Spleen (tissue), 11 donors: ENCODE measurements around the gene ADAMTS3. TPM values are rescaled to one million over a fixed set of nuclear protein-coding genes. Genes with fewer than 3 reads are reported as not detected.

Experiments
- DNase-seq: peaks from one replicate; pipeline ENCODE4 v3.0.0-alpha.2; 2020
- H3K27ac ChIP-seq, 8 donors: fragments of 200-600 bp; sonication (generic) in 7 of 8; 1 replicate in 4 of 8; 2 replicates in 4 of 8; pipeline versions ENCODE4 v1.5.0 to v1.8.0; 2016 to 2021; ENCODE audit warnings: inconsistent platforms in 4 of 8, mild to moderate bottlenecking in 4 of 8, moderate library complexity in 1 of 8
- H3K27me3 ChIP-seq, 7 donors: fragments of 200-600 bp; sonication (generic) in 6 of 7; replicated peaks in 1 of 7; 1 replicate in 4 of 7; 2 replicates in 3 of 7; pipeline versions ENCODE4 v1.5.0 to v1.8.0; 2016 to 2021; ENCODE audit warnings: inconsistent platforms in 3 of 7, mild to moderate bottlenecking in 1 of 7
- H3K36me3 ChIP-seq, 6 donors: fragments of 200-600 bp; sonication (generic) in 5 of 6; 1 replicate in 4 of 6; 2 replicates in 2 of 6; pipeline versions ENCODE4 v1.5.0 to v1.8.0; 2016 to 2021; ENCODE audit warnings: inconsistent platforms in 2 of 6
- H3K4me1 ChIP-seq, 6 donors: fragments of 200-600 bp; sonication (generic) in 5 of 6; 1 replicate in 3 of 6; 2 replicates in 3 of 6; pipeline versions ENCODE4 v1.5.0 to v1.8.0; 2016 to 2021; ENCODE audit warnings: inconsistent platforms in 3 of 6
- H3K4me3 ChIP-seq, 8 donors: fragments of 200-600 bp; sonication (generic) in 7 of 8; 1 replicate in 4 of 8; 2 replicates in 4 of 8; pipeline versions ENCODE4 v1.5.0 to v1.8.0; 2016 to 2021; ENCODE audit warnings: inconsistent platforms in 4 of 8, mild to moderate bottlenecking in 4 of 8, moderate library complexity in 2 of 8
- H3K9me3 ChIP-seq, 8 donors: fragments of 200-600 bp; sonication (generic) in 7 of 8; 1 replicate in 4 of 8; 2 replicates in 4 of 8; pipeline versions ENCODE4 v1.5.0 to v1.8.0; 2016 to 2021; ENCODE audit warnings: inconsistent platforms in 4 of 8
- CTCF ChIP-seq, 11 experiments: fragments of 200-600 bp in 7 of 11; fragments of 450-650 bp in 4 of 11; sonication (generic) in 4 of 11; IDR thresholded peaks in 8 of 11; conservative IDR thresholded peaks in 3 of 11; 1 replicate in 7 of 11; 2 replicates in 4 of 11; pipeline versions ENCODE4 v1.4.0 to v1.8.0; 2016 to 2021; ENCODE audit warnings: antibody characterized with exemption in 11 of 11, inconsistent platforms in 4 of 11, mild to moderate bottlenecking in 1 of 11
- POLR2A ChIP-seq, 3 donors: fragments of 450-650 bp; IDR thresholded peaks; one replicate each; pipeline ENCODE4 v1.5.1; 2017; ENCODE audit warnings: antibody characterized with exemption in 3 of 3, mild to moderate bottlenecking in 1 of 3
- POLR2AphosphoS5 ChIP-seq, 3 donors: sonication (generic); formaldehyde crosslinking; IDR thresholded peaks; one replicate each; pipeline ENCODE4 v1.5.1; 2017; ENCODE audit warnings: antibody characterized with exemption in 3 of 3
- WGBS, 5 donors: extraction: QIAGEN DNeasy Blood & Tissue Kit in 3 of 5; methylation state at CpG; one replicate each; pipeline versions ENCODE4 v1.1.5 to v1.1.7; 2013 to 2018; 5-methylcytosine and 5-hydroxymethylcytosine counted together
- intact Hi-C: fragments of 100-400 bp; cut with DNase I; formaldehyde crosslinking; loops from one replicate; pipeline ENCODE4 v1.15.0; 2023; ENCODE audit warnings: low total_unique reads
- polyA plus RNA-seq, 3 donors: library from polyadenylated mRNA; stranded (reverse); fragments of 200-250 nt; gene quantifications; one replicate each; pipeline ENCODE4 v1.2.1, GENCODE V29; 2013
- total RNA-seq, 7 donors: library from RNA; depleted of rRNA in 3 of 7; stranded (reverse); fragments of >200 nt in 3 of 7; fragmentation: NEBNext Ultra II Directional in 4 of 7; extraction: Animal tissue kit (Norgen Biotek cat#: 25700) in 4 of 7; gene quantifications; one replicate each; pipeline versions ENCODE4 v1.1.0 to v1.2.1, GENCODE V29; 2016 to 2021
- donor health status: healthy with polysubstance abuse.
- donor health status: DM: no; HTN: no; CAD: no; lungs with moderate emphysema.
- donor health status: DM: no; HTN: no; CAD: no.
- donor health status: Bipolar disorder and iron deficiency.
- donor health status: healthy.
- donor health status: DM: no; HTN: no; CAD: no.
- donor health status: DM: yes; HTN: yes; CAD: no.

Gene ADAMTS3
- total and polyA plus RNA-seq, 10 donors: 0.15 to 2.6 (median 0.66) TPM

DNA sequence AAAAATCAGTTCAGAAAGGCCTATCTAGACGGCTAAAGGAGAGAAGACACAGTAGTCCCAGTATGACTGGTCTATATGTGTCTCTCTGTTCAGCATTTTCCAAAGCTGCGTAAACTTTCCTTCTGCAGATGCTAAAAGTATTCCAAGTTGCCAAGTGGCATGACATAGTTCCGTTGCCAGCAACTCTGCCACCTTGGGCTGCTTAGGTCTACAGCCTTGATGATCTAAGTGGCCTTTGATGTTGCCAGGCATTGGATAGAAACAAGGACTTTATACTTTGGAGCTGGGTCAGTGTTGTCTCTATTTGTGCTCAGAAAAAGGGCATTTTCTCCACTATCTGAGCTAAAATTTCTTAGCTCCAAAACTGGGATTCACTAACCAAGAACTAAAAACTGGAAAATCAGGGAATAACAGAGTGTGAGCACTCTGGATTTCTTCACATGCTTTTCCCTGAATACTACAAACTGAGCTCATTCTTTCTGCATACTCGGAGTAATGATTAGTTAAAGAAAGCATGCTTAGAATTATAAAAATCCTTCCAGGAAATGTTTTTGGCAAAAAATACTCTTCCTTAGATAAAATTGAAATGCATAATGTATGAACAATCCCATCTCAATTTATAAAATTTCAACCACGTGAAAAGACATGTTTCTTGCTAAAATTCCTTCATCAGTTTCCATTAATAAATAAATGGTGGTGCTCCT lies 191.4 kb downstream of the ADAMTS3 start:
- Histone ChIP-seq H3K4me3 (no peak overlapping the region), H3K27me3 (no peaks in the 10 kb centered on the region), H3K4me1 (no peaks in the 10 kb centered on the region), H3K9me3 (no peaks in the 10 kb centered on the region), H3K36me3 (no peaks in the 10 kb centered on the region), H3K27ac (no peak overlapping the region)
- 75 to 83% (median 79%) methylated on average over 5 of the region's 5 CpGs for WGBS, 5 donors
- DNase-seq: no peak
- intact Hi-C loops: no loop called here
- TF ChIP-seq CTCF (IDR thresholded peaks at IDR 0.05 in 8 of 11, conservative IDR thresholded peaks at IDR 0.05 in 3 of 11): no peak
- TF ChIP-seq POLR2A (IDR thresholded peaks at IDR 0.05): no peak
- no peak for TF ChIP-seq POLR2AphosphoS5 (IDR thresholded peaks at IDR 0.05)

- Histone ChIP-seq H3K27me3 (no peaks in the 10 kb centered on the region), H3K36me3 (no peaks in the 10 kb centered on the region), H3K4me1 (no peaks in the 10 kb centered on the region), H3K4me3 (no peak overlapping the region), H3K9me3 (no peaks in the 10 kb centered on the region), H3K27ac (no peak overlapping the region)
- DNase-seq: no peak
- no peak for TF ChIP-seq CTCF (IDR thresholded peaks at IDR 0.05 in 8 of 11, conservative IDR thresholded peaks at IDR 0.05 in 3 of 11)
- no peak for TF ChIP-seq POLR2AphosphoS5 (IDR thresholded peaks at IDR 0.05)
- no peak for TF ChIP-seq POLR2A (IDR thresholded peaks at IDR 0.05)
- intact Hi-C loops: no loop called here
Measured at GRCh38 chr4:72376901-72377300, 192.1 kb downstream of the ADAMTS3 start.

- WGBS, 5 donors: 39 to 60% (median 49%) methylated on average over 4 of the region's 4 CpGs
- intact Hi-C loops: no loop called here
- TF ChIP-seq CTCF (IDR thresholded peaks at IDR 0.05 in 8 of 11, conservative IDR thresholded peaks at IDR 0.05 in 3 of 11) (no peak), POLR2AphosphoS5 (IDR thresholded peaks at IDR 0.05) (no peak), POLR2A (IDR thresholded peaks at IDR 0.05) (no peak)
Measured at GRCh38 chr4:72375073-72375736, 193.8 kb downstream of the ADAMTS3 start.

GRCh38 chr4:72374159-72374558 lies 194.9 kb downstream of the ADAMTS3 start:
- WGBS, 5 donors: 73 to 83% (median 80%) methylated on average over 1 of the region's 1 CpG
- H3K27me3 ChIP-seq: no peaks in the 10 kb centered on the region
- no peaks in the 10 kb centered on the region for H3K4me1 ChIP-seq
- no peak overlapping the region for H3K27ac ChIP-seq
- H3K36me3 ChIP-seq: no peaks in the 10 kb centered on the region
- no peak for DNase-seq
- no peaks in the 10 kb centered on the region for H3K9me3 ChIP-seq
- H3K4me3 ChIP-seq: no peak overlapping the region
- intact Hi-C loops: no loop called here
- TF ChIP-seq POLR2AphosphoS5 (IDR thresholded peaks at IDR 0.05) (no peak), POLR2A (IDR thresholded peaks at IDR 0.05) (no peak), CTCF (IDR thresholded peaks at IDR 0.05 in 8 of 11, conservative IDR thresholded peaks at IDR 0.05 in 3 of 11) (no peak)

More at GRCh38 chr4:72375073-72375736, 193.8 kb downstream of the ADAMTS3 start:
- Histone ChIP-seq H3K4me1 (no peaks in the 10 kb centered on the region), H3K27me3 (no peaks in the 10 kb centered on the region), H3K27ac (no peak overlapping the region), H3K9me3 (no peaks in the 10 kb centered on the region), H3K36me3 (no peaks in the 10 kb centered on the region), H3K4me3 (no peak overlapping the region)
- DNase-seq: no peak
